CD14-positive monocyte (primary cell): ENCODE results near the gene CDK5RAP3. TPM values are rescaled to one million over a fixed set of nuclear protein-coding genes. Genes with fewer than 3 reads are reported as not detected.
"Not testable (repeated sequence)": the region's sequence is repeated elsewhere in the genome, so short reads cannot be mapped to it uniquely, and the experiment has no call there.

Experiments used
- DNase-seq, 3 donors: peaks; one replicate each; pipeline ENCODE4 v3.0.0-alpha.2; 2011 to 2022
- H2AFZ ChIP-seq: 2 replicates; pipeline ENCODE4 v1.6.0; 2012; ENCODE audit warnings: mild to moderate bottlenecking, low read depth, low read length, inconsistent platforms; ENCODE audit not compliant: insufficient read depth, poor library complexity, severe bottlenecking
- H3K27ac ChIP-seq, 2 donors: 1 replicate in 1 of 2; 2 replicates in 1 of 2; pipeline ENCODE4 v1.5.1; 2012 to 2013; ENCODE audit warnings: low read length in 2 of 2, control low read depth in 1 of 2, inconsistent platforms in 1 of 2, low read depth in 1 of 2, mild to moderate bottlenecking in 1 of 2
- H3K27me3 ChIP-seq, 2 donors: one replicate each; pipeline versions ENCODE4 v1.6.0 to v1.6.1; 2011 to 2013; ENCODE audit warnings: low read length in 2 of 2; ENCODE audit not compliant: control insufficient read depth in 2 of 2, insufficient read depth in 2 of 2
- H3K36me3 ChIP-seq, 2 donors: replicated peaks in 1 of 2; 1 replicate in 1 of 2; 2 replicates in 1 of 2; pipeline versions ENCODE4 v1.5.1 to v1.6.1; 2012 to 2013; ENCODE audit warnings: low read length in 2 of 2, control low read depth in 1 of 2, inconsistent platforms in 1 of 2, mild to moderate bottlenecking in 1 of 2; ENCODE audit not compliant: insufficient read depth in 2 of 2, control insufficient read depth in 1 of 2
- H3K4me1 ChIP-seq, 2 donors: 1 replicate in 1 of 2; 2 replicates in 1 of 2; pipeline versions ENCODE4 v1.5.1 to v1.6.1; 2012 to 2013; ENCODE audit warnings: low read length in 2 of 2, control low read depth in 1 of 2, inconsistent platforms in 1 of 2, mild to moderate bottlenecking in 1 of 2, moderate library complexity in 1 of 2; ENCODE audit not compliant: insufficient read depth in 2 of 2, control insufficient read depth in 1 of 2
- H3K4me2 ChIP-seq: replicated peaks from 2 replicates; pipeline ENCODE3; 2012; ENCODE audit warnings: low read length, moderate library complexity, mild to moderate bottlenecking; ENCODE audit not compliant: poor library complexity, severe bottlenecking; ENCODE audit errors: extremely low read depth
- H3K4me3 ChIP-seq, 3 experiments: fragments of 200-600 bp in 1 of 3; sonication (generic) in 1 of 3; replicated peaks in 1 of 3; 1 replicate in 2 of 3; 2 replicates in 1 of 3; pipeline ENCODE4 v1.5.1; 2011 to 2013; ENCODE audit warnings: low read length in 3 of 3, mild to moderate bottlenecking in 3 of 3, control low read depth in 2 of 3, low read depth in 2 of 3, inconsistent platforms in 1 of 3, moderate library complexity in 1 of 3
- H3K79me2 ChIP-seq: 2 replicates; pipeline ENCODE4 v1.6.0; 2012; ENCODE audit warnings: mild to moderate bottlenecking, control low read depth, inconsistent platforms, low read length, moderate library complexity; ENCODE audit not compliant: insufficient read depth
- H3K9ac ChIP-seq: 2 replicates; pipeline ENCODE4 v1.6.0; 2017; ENCODE audit warnings: low read length, mild to moderate bottlenecking; ENCODE audit not compliant: insufficient read depth, poor library complexity, severe bottlenecking
- H3K9me3 ChIP-seq, 2 donors: replicated peaks in 1 of 2; 1 replicate in 1 of 2; 2 replicates in 1 of 2; pipeline versions ENCODE4 v1.5.1 to v1.6.1; 2012 to 2013; ENCODE audit warnings: low read length in 2 of 2, control low read depth in 1 of 2; ENCODE audit not compliant: control insufficient read depth in 1 of 2, insufficient read depth in 1 of 2
- H4K20me1 ChIP-seq: 2 replicates; pipeline ENCODE4 v1.6.0; 2012; ENCODE audit warnings: mild to moderate bottlenecking, low read length, control low read depth, moderate library complexity; ENCODE audit not compliant: insufficient read depth
- H3K27ac Mint-ChIP-seq, 7 donors: one replicate each; pipeline ENCODE4 v1.8.0; 2020; ENCODE audit warnings: mild to moderate bottlenecking in 7 of 7, mixed read lengths in 7 of 7, moderate library complexity in 6 of 7, inconsistent platforms in 2 of 7
- H3K27me3 Mint-ChIP-seq, 3 donors: one replicate each; pipeline ENCODE4 v1.8.0; 2021 to 2022; ENCODE audit warnings: low read depth in 3 of 3, mild to moderate bottlenecking in 3 of 3, mixed read lengths in 3 of 3, moderate library complexity in 3 of 3, inconsistent platforms in 1 of 3
- H3K36me3 Mint-ChIP-seq, 2 donors: one replicate each; pipeline ENCODE4 v1.8.0; 2020; ENCODE audit warnings: mixed read lengths in 2 of 2, inconsistent platforms in 1 of 2, mild to moderate bottlenecking in 1 of 2
- H3K4me1 Mint-ChIP-seq: one replicate; pipeline ENCODE4 v1.8.0; 2020; ENCODE audit warnings: mild to moderate bottlenecking, mixed read lengths
- H3K4me3 Mint-ChIP-seq, 2 donors: one replicate each; pipeline ENCODE4 v1.8.0; 2020; ENCODE audit warnings: mild to moderate bottlenecking in 2 of 2, mixed read lengths in 2 of 2, moderate library complexity in 1 of 2
- H3K9me3 Mint-ChIP-seq, 7 donors: one replicate each; pipeline ENCODE4 v1.8.0; 2020 to 2022; ENCODE audit warnings: mixed read lengths in 7 of 7, mild to moderate bottlenecking in 6 of 7, moderate library complexity in 6 of 7, inconsistent platforms in 2 of 7
- WGBS: methylation state at CpG from one replicate; pipeline ENCODE4 v1.1.5; 2013; ENCODE audit warnings: missing lambda C conversion rate; ENCODE audit not compliant: insufficient coverage; 5-methylcytosine and 5-hydroxymethylcytosine counted together
- intact Hi-C, 2 donors: fragments of 100-400 bp; cut with micrococcal nuclease; formaldehyde crosslinking; loops; one replicate each; pipeline versions ENCODE4 v1.15.0 to v1.15.1; 2023
- polyA plus RNA-seq, 3 donors: library from polyadenylated mRNA; depleted of rRNA in 1 of 3; unstranded in 2 of 3; stranded (reverse) in 1 of 3; fragments of 300-500 nt in 2 of 3; fragments of >200 nt in 1 of 3; fragmentation: Illumina TruSeq in 2 of 3; gene quantifications; 1 replicate in 2 of 3; 2 replicates in 1 of 3; pipeline ENCODE4 v1.2.3, GENCODE V29; 2012 to 2021
- TF ChIP-seq, protein P1 (sequence below): fragments of 200-600 bp; IDR thresholded peaks from one replicate; pipeline ENCODE4 v1.8.0; 2022; ENCODE audit warnings: antibody characterized with exemption, mild to moderate bottlenecking

Gene CDK5RAP3
- polyA plus RNA-seq, 3 donors, result 86.1 to 782 (median 94.4) TPM

- H3K36me3 Mint-ChIP-seq, result peaks cover 0 to 1% of the 10 kb centered on the region in 2 donors
- Histone ChIP-seq H2AFZ (no peak overlapping the region), H3K27me3 (no peaks in the 10 kb centered on the region), H3K27ac (peak overlapping the region; percentile 91 to 94), H3K9ac (no peak overlapping the region), H3K9me3 (no peaks in the 10 kb centered on the region), H3K4me1 (peaks cover 63 to 77% of the 10 kb centered on the region in 2 donors), H3K79me2 (no peaks in the 10 kb centered on the region), H4K20me1 (no peaks in the 10 kb centered on the region), H3K4me2 (peak overlapping the region; percentile 71), H3K4me3 (peak overlapping the region in 1 of 3 experiments; percentile 58), H3K36me3 (no peaks in the 10 kb centered on the region)
- H3K27me3 Mint-ChIP-seq, result peaks cover 0 to 6% (median 2%) of the 10 kb centered on the region in 3 donors
- peak overlapping the region in 1 of 2 donors; percentile 77 for H3K4me3 Mint-ChIP-seq
- TF ChIP-seq, protein P1, sequence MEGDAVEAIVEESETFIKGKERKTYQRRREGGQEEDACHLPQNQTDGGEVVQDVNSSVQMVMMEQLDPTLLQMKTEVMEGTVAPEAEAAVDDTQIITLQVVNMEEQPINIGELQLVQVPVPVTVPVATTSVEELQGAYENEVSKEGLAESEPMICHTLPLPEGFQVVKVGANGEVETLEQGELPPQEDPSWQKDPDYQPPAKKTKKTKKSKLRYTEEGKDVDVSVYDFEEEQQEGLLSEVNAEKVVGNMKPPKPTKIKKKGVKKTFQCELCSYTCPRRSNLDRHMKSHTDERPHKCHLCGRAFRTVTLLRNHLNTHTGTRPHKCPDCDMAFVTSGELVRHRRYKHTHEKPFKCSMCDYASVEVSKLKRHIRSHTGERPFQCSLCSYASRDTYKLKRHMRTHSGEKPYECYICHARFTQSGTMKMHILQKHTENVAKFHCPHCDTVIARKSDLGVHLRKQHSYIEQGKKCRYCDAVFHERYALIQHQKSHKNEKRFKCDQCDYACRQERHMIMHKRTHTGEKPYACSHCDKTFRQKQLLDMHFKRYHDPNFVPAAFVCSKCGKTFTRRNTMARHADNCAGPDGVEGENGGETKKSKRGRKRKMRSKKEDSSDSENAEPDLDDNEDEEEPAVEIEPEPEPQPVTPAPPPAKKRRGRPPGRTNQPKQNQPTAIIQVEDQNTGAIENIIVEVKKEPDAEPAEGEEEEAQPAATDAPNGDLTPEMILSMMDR, result no peak
- H3K4me1 Mint-ChIP-seq, result peaks cover 67% of the 10 kb centered on the region
- peaks cover 0 to 2% (median 0%) of the 10 kb centered on the region in 7 donors for H3K9me3 Mint-ChIP-seq
- no CpG with 5 or more reads among the region's 1 CpG for WGBS
- intact Hi-C loops, result no loop called here
- H3K27ac Mint-ChIP-seq, result peak overlapping the region; percentile 95 to 97 (median 97)
- peak in 2 of 3 donors; percentile 67 to 73 for DNase-seq
Measured at GRCh38 chr17:48001197-48001596, 30.3 kb downstream of the CDK5RAP3 start.

DNA sequence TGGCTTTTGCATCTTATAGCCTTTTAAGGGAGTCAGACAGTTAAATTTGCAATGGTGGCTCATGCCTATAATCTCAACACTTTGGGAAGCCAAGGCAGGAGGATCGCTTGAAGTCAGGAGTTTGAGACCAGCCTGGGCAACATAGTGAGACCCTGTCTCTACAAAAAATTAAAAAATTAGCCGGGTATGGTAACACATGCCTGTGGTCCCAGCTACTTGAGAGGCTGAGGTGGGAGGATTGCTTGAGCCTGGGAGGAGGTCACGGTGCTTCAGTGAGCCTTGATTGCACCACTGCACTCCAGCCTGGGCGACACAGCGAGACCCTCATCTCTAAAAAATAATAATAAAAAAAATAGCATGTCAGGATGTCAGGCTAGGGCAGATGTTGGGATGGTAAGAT, 30.7 kb downstream of the CDK5RAP3 start:
- peak overlapping the region; percentile 71 for H3K4me2 ChIP-seq
- H3K27me3 ChIP-seq, H3K36me3 ChIP-seq, H4K20me1 ChIP-seq, H3K27me3 Mint-ChIP-seq, H2AFZ ChIP-seq, DNase-seq, intact Hi-C loops, H3K36me3 Mint-ChIP-seq, H3K79me2 ChIP-seq, H3K9me3 Mint-ChIP-seq, H3K9me3 ChIP-seq: not testable (repeated sequence)
- Mint-ChIP-seq H3K4me3 (peak overlapping the region in 1 of 2 donors; percentile 19), H3K27ac (peak overlapping the region; percentile 95 to 97 (median 97)), H3K4me1 (peaks cover 72% of the 10 kb centered on the region)
- H3K9ac ChIP-seq, result peak overlapping the region; percentile 53
- peak overlapping the region; percentile 91 to 94 for H3K27ac ChIP-seq
- WGBS, result 100% methylated on average over 1 of the region's 5 CpGs
- peaks cover 63 to 81% of the 10 kb centered on the region in 2 donors for H3K4me1 ChIP-seq
- H3K4me3 ChIP-seq, result peak overlapping the region in 1 of 3 experiments; percentile 58
